Renal cortex interstitium (tissue), 11 donors: ENCODE data around the gene DDX47. TPM values are rescaled to one million over a fixed set of nuclear protein-coding genes. Genes with fewer than 3 reads are reported as not detected.
A peak's percentile ranks its signal among the peaks of the same experiment; 100 is the strongest.
"Not testable (repeated sequence)": the region's sequence is repeated elsewhere in the genome, so short reads cannot be mapped to it uniquely, and the experiment has no call there.

ENCODE experiments used
- DNase-seq, 11 donors: peaks; one replicate each; pipeline ENCODE4 v3.0.0-alpha.2; 2013; ENCODE audit warnings: low read depth in 9 of 11, low spot score in 4 of 11; ENCODE audit errors: extremely low read depth in 1 of 11
- polyA plus RNA-seq, 3 donors: library from polyadenylated mRNA; unstranded; fragments of 120-200 nt; gene quantifications; one replicate each; pipeline ENCODE4 v1.2.1, GENCODE V29; 2013; ENCODE audit not compliant: insufficient read length in 3 of 3

DDX47 gene
- polyA plus RNA-seq, 3 donors = 73.0 to 81.2 (median 80.0) TPM

GRCh38 chr12:12790956-12791355 is 22.2 kb upstream of the DDX47 start:
- DNase-seq = no peak

- DNase-seq = no peak
Observed at GRCh38 chr12:12791756-12792369, 21.3 kb upstream of the DDX47 start.

GRCh38 chr12:12792421-12792820 is 20.7 kb upstream of the DDX47 start:
- DNase-seq = no peak

- no peak for DNase-seq
Observed at GRCh38 chr12:12794686-12795085, 18.5 kb upstream of the DDX47 start.

GRCh38 chr12:12796171-12796570 is 17.0 kb upstream of the DDX47 start:
- DNase-seq = no peak

- DNase-seq = no peak
Observed at GRCh38 chr12:12796928-12797793, 16.0 kb upstream of the DDX47 start.

GRCh38 chr12:12797794-12798152 is 15.4 kb upstream of the DDX47 start:
- DNase-seq = no peak

GRCh38 chr12:12798480-12798879 is 14.7 kb upstream of the DDX47 start:
- no peak for DNase-seq

- DNase-seq = no peak
Observed at GRCh38 chr12:12799163-12799920, 13.8 kb upstream of the DDX47 start.

- no peak for DNase-seq
Observed at GRCh38 chr12:12800406-12801180, 12.6 kb upstream of the DDX47 start.

- DNase-seq = not testable (repeated sequence)
Observed at GRCh38 chr12:12801656-12802055, 11.5 kb upstream of the DDX47 start.

GRCh38 chr12:12803186-12803585 is 10.0 kb upstream of the DDX47 start:
- no peak for DNase-seq

- no peak for DNase-seq
Observed at GRCh38 chr12:12804011-12804410, 9.1 kb upstream of the DDX47 start.

GRCh38 chr12:12804432-12804886 is 8.7 kb upstream of the DDX47 start:
- DNase-seq = no peak

GRCh38 chr12:12806784-12807516 is 6.2 kb upstream of the DDX47 start:
- no peak for DNase-seq

- DNase-seq = not testable (repeated sequence)
Observed at GRCh38 chr12:12807517-12807903, 5.6 kb upstream of the DDX47 start.

- peak in 1 of 11 donors; percentile 26 for DNase-seq
Observed at GRCh38 chr12:12807970-12808702, 5.0 kb upstream of the DDX47 start.

GRCh38 chr12:12810553-12811021 is 2.6 kb upstream of the DDX47 start:
- no peak for DNase-seq
